Activated CD8-positive, alpha-beta memory T cell treated with anti-CD3 and anti-CD28 coated beads, Interleukin-2, amount 10 ng/mL, durations not matched to agents 7 days and 5 days (primary cell): Measurements from ENCODE around the gene PPARGC1A. TPM values are rescaled to one million over a fixed set of nuclear protein-coding genes. Genes with fewer than 3 reads are reported as not detected.

Source experiments
- ATAC-seq: fragments of 150-1000 bp; cut with Tn5 transposase; one replicate; pipeline ENCODE4 v1.10.0; 2021; ENCODE audit warnings: moderate library complexity
- CTCF ChIA-PET: fragments of 350-600 bp; sonication (Branson Sonifier 250); formaldehyde crosslinking; loops from one replicate; lab custom pipeline; 2021; ENCODE audit warnings: antibody characterized with exemption; lab: Charles Lee
- DNase-seq: peaks from one replicate; pipeline ENCODE4 v3.0.0-alpha.2; 2020
- H3K27ac Mint-ChIP-seq: one replicate; pipeline ENCODE4 v1.8.0; 2021; ENCODE audit warnings: mild to moderate bottlenecking, mixed read lengths
- H3K27me3 Mint-ChIP-seq: one replicate; pipeline ENCODE4 v1.8.0; 2021; ENCODE audit warnings: mixed read lengths
- H3K36me3 Mint-ChIP-seq: one replicate; pipeline ENCODE4 v1.8.0; 2021; ENCODE audit warnings: mild to moderate bottlenecking, mixed read lengths
- H3K4me1 Mint-ChIP-seq: one replicate; pipeline ENCODE4 v1.8.0; 2021; ENCODE audit warnings: mixed read lengths
- H3K4me3 Mint-ChIP-seq: one replicate; pipeline ENCODE4 v1.8.0; 2021; ENCODE audit warnings: mild to moderate bottlenecking, moderate library complexity, mixed read lengths
- H3K9me3 Mint-ChIP-seq: one replicate; pipeline ENCODE4 v1.8.0; 2022; ENCODE audit warnings: low read depth, mixed read lengths
- total RNA-seq, 2 experiments: library from RNA; stranded (reverse); gene quantifications; one replicate each; pipeline ENCODE4 v1.2.3, GENCODE V29; 2021

The PPARGC1A gene
- total RNA-seq, 2 experiments from 2014 or later = not detected

DNA sequence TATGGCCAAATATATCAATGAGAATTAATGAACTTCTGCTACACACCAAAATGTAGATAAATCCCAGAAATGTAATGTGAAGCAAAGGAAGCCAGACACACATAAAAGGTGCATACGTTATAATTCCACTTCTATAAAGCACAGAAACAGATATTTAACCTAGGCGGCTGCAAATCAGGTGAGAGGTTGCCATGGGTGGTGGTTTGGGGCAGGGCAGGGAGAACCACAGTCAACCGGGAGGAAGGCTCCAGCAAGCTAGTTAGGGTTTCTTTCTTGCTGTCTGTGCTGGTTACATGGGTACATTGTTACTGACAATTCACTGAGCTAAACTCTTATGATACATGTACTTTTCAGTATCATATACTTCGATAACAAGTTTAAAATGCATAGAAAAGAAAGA lies 9.7 kb upstream of the PPARGC1A start:
- H3K27me3 Mint-ChIP-seq = no peaks in the 10 kb centered on the region
- DNase-seq (no peak), ATAC-seq (no peak)
- peaks cover 2% of the 10 kb centered on the region for H3K9me3 Mint-ChIP-seq
- H3K27ac Mint-ChIP-seq = no peak overlapping the region
- CTCF ChIA-PET = no interaction called here
- no peaks in the 10 kb centered on the region for H3K4me1 Mint-ChIP-seq
- H3K36me3 Mint-ChIP-seq = no peaks in the 10 kb centered on the region
- no peak overlapping the region for H3K4me3 Mint-ChIP-seq

DNA sequence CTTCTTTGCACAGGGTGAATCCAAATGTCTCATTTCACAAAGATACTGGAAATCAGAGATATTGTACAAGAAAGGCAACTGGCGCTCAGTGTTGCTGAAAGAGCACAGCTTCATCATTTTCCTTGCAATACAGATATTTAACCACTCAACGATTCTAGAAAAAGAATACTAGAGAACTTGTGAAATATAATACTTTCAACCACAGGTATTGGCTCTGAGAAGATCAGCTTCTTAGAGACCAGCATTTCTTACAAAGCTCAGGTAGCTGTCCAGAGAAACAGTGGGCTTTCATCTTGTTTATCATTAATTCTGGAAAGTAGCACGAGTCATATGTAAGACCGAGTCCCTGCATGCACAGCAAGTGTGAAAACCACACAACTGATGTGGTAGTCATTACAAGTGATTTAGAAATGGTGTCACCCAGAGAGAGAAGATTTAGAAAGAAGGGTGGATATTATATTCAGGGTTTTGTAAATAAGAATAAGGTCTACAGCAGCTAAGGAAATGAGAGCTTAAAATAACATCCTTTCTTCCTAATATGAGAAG lies 7.8 kb upstream of the PPARGC1A start:
- no peaks in the 10 kb centered on the region for H3K36me3 Mint-ChIP-seq
- no peaks in the 10 kb centered on the region for H3K4me1 Mint-ChIP-seq
- H3K4me3 Mint-ChIP-seq = no peak overlapping the region
- no peaks in the 10 kb centered on the region for H3K27me3 Mint-ChIP-seq
- DNase-seq (no peak), ATAC-seq (no peak)
- H3K9me3 Mint-ChIP-seq = peaks cover 2% of the 10 kb centered on the region
- no peak overlapping the region for H3K27ac Mint-ChIP-seq
- CTCF ChIA-PET = no interaction called here

- CTCF ChIA-PET = no interaction called here
- no peaks in the 10 kb centered on the region for H3K9me3 Mint-ChIP-seq
- no peaks in the 10 kb centered on the region for H3K36me3 Mint-ChIP-seq
- peaks cover 3% of the 10 kb centered on the region for H3K27me3 Mint-ChIP-seq
- DNase-seq = no peak
- H3K4me1 Mint-ChIP-seq = no peaks in the 10 kb centered on the region
- H3K4me3 Mint-ChIP-seq = no peak overlapping the region
- no peak overlapping the region for H3K27ac Mint-ChIP-seq
- ATAC-seq = no peak
Observed at GRCh38 chr4:23894021-23894420, 4.2 kb upstream of the PPARGC1A start.

DNA sequence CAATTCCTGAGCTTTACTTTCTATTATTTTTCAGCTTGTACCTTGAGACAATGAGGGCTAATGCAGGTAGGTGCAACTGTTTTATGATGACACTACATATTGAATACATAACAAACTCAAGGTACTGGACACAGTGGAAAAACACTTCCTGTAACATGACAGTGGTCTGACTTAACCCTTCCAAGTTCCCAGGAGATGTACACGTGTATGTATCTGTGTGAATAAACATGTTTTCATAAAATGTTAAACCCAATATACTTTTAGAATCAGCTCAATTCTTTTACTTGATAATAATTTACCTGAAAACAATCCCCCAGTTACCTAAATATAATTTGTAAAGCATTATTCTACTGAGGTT lies 1.2 kb upstream of the PPARGC1A start:
- no peaks in the 10 kb centered on the region for H3K4me1 Mint-ChIP-seq
- H3K27ac Mint-ChIP-seq = no peak overlapping the region
- H3K4me3 Mint-ChIP-seq = no peak overlapping the region
- peaks cover 5% of the 10 kb centered on the region for H3K27me3 Mint-ChIP-seq
- no peaks in the 10 kb centered on the region for H3K36me3 Mint-ChIP-seq
- CTCF ChIA-PET = no interaction called here
- no peak for DNase-seq
- H3K9me3 Mint-ChIP-seq = no peaks in the 10 kb centered on the region
- no peak for ATAC-seq

- Mint-ChIP-seq H3K36me3 (no peaks in the 10 kb centered on the region), H3K4me1 (no peaks in the 10 kb centered on the region), H3K27me3 (peaks cover 5% of the 10 kb centered on the region), H3K27ac (no peak overlapping the region), H3K4me3 (no peak overlapping the region), H3K9me3 (no peaks in the 10 kb centered on the region)
- DNase-seq (no peak), ATAC-seq (no peak)
- CTCF ChIA-PET = no interaction called here
Observed at GRCh38 chr4:23890369-23891063, 669 bp upstream of the PPARGC1A start.

GRCh38 chr4:23889391-23889790 lies 456 bp downstream of the PPARGC1A start:
- no peak overlapping the region for H3K27ac Mint-ChIP-seq
- H3K4me1 Mint-ChIP-seq = no peaks in the 10 kb centered on the region
- H3K36me3 Mint-ChIP-seq = no peaks in the 10 kb centered on the region
- peaks cover 5% of the 10 kb centered on the region for H3K27me3 Mint-ChIP-seq
- H3K4me3 Mint-ChIP-seq = no peak overlapping the region
- ATAC-seq (no peak), DNase-seq (no peak)
- H3K9me3 Mint-ChIP-seq = no peaks in the 10 kb centered on the region
- CTCF ChIA-PET = no interaction called here

- DNase-seq (no peak), ATAC-seq (no peak)
- no peaks in the 10 kb centered on the region for H3K9me3 Mint-ChIP-seq
- no peaks in the 10 kb centered on the region for H3K36me3 Mint-ChIP-seq
- CTCF ChIA-PET = no interaction called here
- H3K4me3 Mint-ChIP-seq = no peak overlapping the region
- H3K27ac Mint-ChIP-seq = no peak overlapping the region
- peaks cover 5% of the 10 kb centered on the region for H3K27me3 Mint-ChIP-seq
- H3K4me1 Mint-ChIP-seq = no peaks in the 10 kb centered on the region
Observed at GRCh38 chr4:23888421-23889319, 1.2 kb downstream of the PPARGC1A start.

DNA sequence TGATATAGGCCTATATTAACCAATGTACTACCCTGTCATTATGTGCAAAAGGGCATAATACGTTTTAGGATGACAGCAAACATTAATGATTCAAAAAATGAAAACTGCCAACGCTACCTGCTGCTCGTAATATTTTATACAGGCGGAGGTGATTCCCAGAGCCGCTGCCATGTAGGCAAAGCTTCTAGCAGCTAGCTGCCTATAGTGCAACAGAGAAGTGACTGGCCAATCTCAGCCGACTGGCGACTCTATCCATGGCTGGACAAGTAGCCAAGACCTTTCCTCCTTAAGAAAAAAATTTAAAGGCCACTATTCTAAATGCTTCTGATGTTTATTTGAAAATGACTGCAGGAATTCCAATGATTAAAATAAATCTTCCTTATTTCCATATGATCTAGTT lies 1.9 kb downstream of the PPARGC1A start:
- CTCF ChIA-PET = no interaction called here
- ATAC-seq = no peak
- peaks cover 5% of the 10 kb centered on the region for H3K27me3 Mint-ChIP-seq

DNA sequence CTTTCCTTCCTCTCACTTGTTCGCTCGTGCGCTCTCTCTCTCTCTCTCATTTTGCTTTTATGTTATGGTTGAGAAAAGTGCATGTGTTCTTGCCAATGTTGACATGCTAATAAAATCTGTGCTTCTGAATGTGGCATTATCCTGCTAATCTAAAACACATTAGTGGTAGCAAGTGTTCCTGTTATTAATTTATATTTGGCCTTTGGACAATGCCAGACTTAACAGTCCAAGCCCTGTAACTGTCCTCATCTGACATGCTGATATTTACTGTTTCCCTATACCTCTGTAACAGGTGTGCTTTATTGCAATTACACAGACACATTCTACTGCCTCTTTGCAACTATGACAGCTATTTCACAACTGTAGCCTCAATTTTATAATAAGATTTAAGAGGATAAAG lies 2.7 kb downstream of the PPARGC1A start:
- H3K36me3 Mint-ChIP-seq = no peaks in the 10 kb centered on the region
- CTCF ChIA-PET = no interaction called here
- DNase-seq (no peak), ATAC-seq (no peak)
- H3K4me3 Mint-ChIP-seq = no peak overlapping the region
- H3K4me1 Mint-ChIP-seq = no peaks in the 10 kb centered on the region
- H3K27me3 Mint-ChIP-seq = peaks cover 5% of the 10 kb centered on the region
- no peak overlapping the region for H3K27ac Mint-ChIP-seq
- no peaks in the 10 kb centered on the region for H3K9me3 Mint-ChIP-seq

More for the DNA sequence above, 1.9 kb downstream of the PPARGC1A start:
- no peak for DNase-seq
- Mint-ChIP-seq H3K27ac (no peak overlapping the region), H3K4me3 (no peak overlapping the region), H3K9me3 (no peaks in the 10 kb centered on the region), H3K36me3 (no peaks in the 10 kb centered on the region), H3K4me1 (no peaks in the 10 kb centered on the region)

DNA sequence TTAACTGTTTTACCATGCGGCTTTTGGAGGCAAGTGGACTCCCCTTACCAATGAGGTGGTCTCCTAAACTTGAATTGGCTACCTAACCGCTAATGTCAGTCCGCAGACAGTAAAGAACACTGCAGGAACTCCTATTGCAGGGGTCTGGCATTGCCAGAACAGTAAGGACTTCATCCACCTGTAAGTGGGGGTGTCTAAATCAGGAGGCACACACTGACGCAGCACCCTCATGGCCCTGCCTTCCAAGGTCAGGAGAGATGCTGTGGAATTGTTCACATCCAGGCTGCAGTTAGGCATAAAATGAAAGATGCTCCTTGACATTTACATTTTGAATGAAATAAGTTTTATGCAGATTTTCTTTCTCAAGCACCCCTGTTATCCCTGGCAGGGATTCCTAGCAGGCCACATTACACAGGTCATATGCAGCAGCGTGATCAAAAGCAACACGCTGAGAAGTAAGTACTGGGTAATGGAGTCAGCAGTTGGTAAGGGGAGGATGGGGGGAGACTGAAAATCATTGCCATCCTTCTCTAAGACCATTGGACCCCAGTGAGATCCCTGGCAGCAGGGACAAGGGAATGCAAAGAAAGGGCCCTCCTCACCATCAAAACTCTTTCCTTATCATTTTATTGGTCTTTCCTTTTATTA lies 3.8 kb downstream of the PPARGC1A start:
- no peak overlapping the region for H3K27ac Mint-ChIP-seq
- H3K4me3 Mint-ChIP-seq = no peak overlapping the region
- no peaks in the 10 kb centered on the region for H3K9me3 Mint-ChIP-seq
- ATAC-seq = no peak
- H3K4me1 Mint-ChIP-seq = no peaks in the 10 kb centered on the region
- no peak for DNase-seq
- CTCF ChIA-PET = no interaction called here
- no peaks in the 10 kb centered on the region for H3K36me3 Mint-ChIP-seq
- peaks cover 5% of the 10 kb centered on the region for H3K27me3 Mint-ChIP-seq

- H3K27ac Mint-ChIP-seq = no peak overlapping the region
- H3K36me3 Mint-ChIP-seq = no peaks in the 10 kb centered on the region
- no peaks in the 10 kb centered on the region for H3K4me1 Mint-ChIP-seq
- H3K27me3 Mint-ChIP-seq = peaks cover 4% of the 10 kb centered on the region
- DNase-seq = no peak
- no peak overlapping the region for H3K4me3 Mint-ChIP-seq
- no peaks in the 10 kb centered on the region for H3K9me3 Mint-ChIP-seq
- no peak for ATAC-seq
- CTCF ChIA-PET = no interaction called here
Observed at GRCh38 chr4:23884741-23885140, 5.1 kb downstream of the PPARGC1A start.

DNA sequence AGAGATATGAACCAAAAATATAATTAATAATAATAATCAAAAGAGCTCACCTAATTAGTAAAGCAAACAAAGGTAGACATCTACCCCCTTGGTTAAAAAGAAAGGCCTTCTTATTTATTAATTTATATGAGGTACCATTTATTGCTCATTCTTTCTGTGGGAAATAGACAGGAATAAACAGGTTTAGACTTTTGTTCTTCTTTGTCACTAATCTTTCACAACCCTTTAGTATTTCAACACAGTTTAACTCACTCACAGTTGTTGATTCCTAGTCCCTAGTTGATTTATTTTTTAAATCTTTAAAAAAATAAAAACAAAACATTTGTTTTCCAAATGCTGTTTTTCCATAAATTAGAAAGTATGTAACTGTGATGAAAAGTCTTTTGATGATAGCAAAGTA lies 5.6 kb downstream of the PPARGC1A start:
- Mint-ChIP-seq H3K36me3 (no peaks in the 10 kb centered on the region), H3K4me1 (no peaks in the 10 kb centered on the region), H3K9me3 (no peaks in the 10 kb centered on the region), H3K27ac (no peak overlapping the region), H3K27me3 (peaks cover 3% of the 10 kb centered on the region), H3K4me3 (no peak overlapping the region)
- CTCF ChIA-PET = no interaction called here
- no peak for DNase-seq
- ATAC-seq = no peak

GRCh38 chr4:23882976-23883531 lies 6.8 kb downstream of the PPARGC1A start:
- H3K9me3 Mint-ChIP-seq = no peaks in the 10 kb centered on the region
- no peaks in the 10 kb centered on the region for H3K36me3 Mint-ChIP-seq
- DNase-seq = no peak
- H3K27me3 Mint-ChIP-seq = no peaks in the 10 kb centered on the region
- no peaks in the 10 kb centered on the region for H3K4me1 Mint-ChIP-seq
- no peak overlapping the region for H3K4me3 Mint-ChIP-seq
- ATAC-seq = no peak
- no peak overlapping the region for H3K27ac Mint-ChIP-seq
- CTCF ChIA-PET = no interaction called here
